ENCODE data around the gene KCNH8. TPM values are rescaled to one million over a fixed set of nuclear protein-coding genes. Genes with fewer than 3 reads are reported as not detected.

Gene KCNH8
- polyA plus RNA-seq, 3 donors, result 0.03 TPM; not detected in 2

GRCh38 chr3:19226479-19226878, 78.2 kb downstream of the KCNH8 start:
- H3K27me3 ChIP-seq (ENCODE audit: control insufficient read depth in 2 of 2, insufficient read depth in 2 of 2, low read length in 2 of 2), result no peaks in the 10 kb centered on the region
- TF ChIP-seq CTCF (IDR thresholded peaks at IDR 0.05), result no peak
- no peaks in the 10 kb centered on the region for H4K20me1 ChIP-seq (ENCODE audit: insufficient read depth, low read length)
- Mint-ChIP-seq H3K36me3 (no peaks in the 10 kb centered on the region), H3K4me1 (peaks cover 5% of the 10 kb centered on the region), H3K27ac (no peak overlapping the region), H3K4me3 (no peak overlapping the region), H3K27me3 (ENCODE audit: low read depth in 3 of 3) (no peaks in the 10 kb centered on the region), H3K9me3 (peaks cover 0 to 8% (median 0%) of the 10 kb centered on the region in 7 donors)
- H3K36me3 ChIP-seq (replicated peaks in 1 of 2; ENCODE audit: control insufficient read depth in 1 of 2, insufficient read depth in 2 of 2, low read length in 2 of 2), result no peaks in the 10 kb centered on the region
- H2AFZ ChIP-seq (ENCODE audit: insufficient read depth, low read depth, low read length, poor library complexity, severe bottlenecking), result no peak overlapping the region
- no peak overlapping the region for H3K4me2 ChIP-seq (replicated peaks; ENCODE audit: extremely low read depth, low read length, poor library complexity, severe bottlenecking)
- no CpG with 5 or more reads among the region's 2 CpGs for WGBS (ENCODE audit: insufficient coverage)
- no peak overlapping the region for H3K27ac ChIP-seq (ENCODE audit: low read depth in 1 of 2, low read length in 2 of 2)
- no peaks in the 10 kb centered on the region for H3K9me3 ChIP-seq (replicated peaks in 1 of 2; ENCODE audit: control insufficient read depth in 1 of 2, insufficient read depth in 1 of 2, low read length in 2 of 2)
- H3K4me3 ChIP-seq (replicated peaks in 1 of 3; ENCODE audit: low read depth in 2 of 3, low read length in 3 of 3), result no peak overlapping the region
- no peak overlapping the region for H3K9ac ChIP-seq (ENCODE audit: insufficient read depth, low read length, poor library complexity, severe bottlenecking)
- no peaks in the 10 kb centered on the region for H3K4me1 ChIP-seq (ENCODE audit: control insufficient read depth in 1 of 2, insufficient read depth in 2 of 2, low read length in 2 of 2)
- no peak for DNase-seq
- no peaks in the 10 kb centered on the region for H3K79me2 ChIP-seq (ENCODE audit: insufficient read depth, low read length)
- intact Hi-C loops (cut with micrococcal nuclease), result no loop called here

GRCh38 chr3:19228167-19228566, 79.9 kb downstream of the KCNH8 start:
- DNase-seq, result no peak
- no peaks in the 10 kb centered on the region for H3K4me1 ChIP-seq (ENCODE audit: control insufficient read depth in 1 of 2, insufficient read depth in 2 of 2, low read length in 2 of 2)
- TF ChIP-seq CTCF (IDR thresholded peaks at IDR 0.05), result no peak
- Mint-ChIP-seq H3K4me3 (no peak overlapping the region), H3K4me1 (peaks cover 5% of the 10 kb centered on the region), H3K36me3 (no peaks in the 10 kb centered on the region), H3K9me3 (peaks cover 0 to 8% (median 0%) of the 10 kb centered on the region in 7 donors), H3K27me3 (ENCODE audit: low read depth in 3 of 3) (no peaks in the 10 kb centered on the region), H3K27ac (no peak overlapping the region)
- no peak overlapping the region for H3K27ac ChIP-seq (ENCODE audit: low read depth in 1 of 2, low read length in 2 of 2)
- H3K9me3 ChIP-seq (replicated peaks in 1 of 2; ENCODE audit: control insufficient read depth in 1 of 2, insufficient read depth in 1 of 2, low read length in 2 of 2), result no peaks in the 10 kb centered on the region
- intact Hi-C loops (cut with micrococcal nuclease), result no loop called here
- no peaks in the 10 kb centered on the region for H3K79me2 ChIP-seq (ENCODE audit: insufficient read depth, low read length)
- no peaks in the 10 kb centered on the region for H3K36me3 ChIP-seq (replicated peaks in 1 of 2; ENCODE audit: control insufficient read depth in 1 of 2, insufficient read depth in 2 of 2, low read length in 2 of 2)
- H3K9ac ChIP-seq (ENCODE audit: insufficient read depth, low read length, poor library complexity, severe bottlenecking), result no peak overlapping the region
- H2AFZ ChIP-seq (ENCODE audit: insufficient read depth, low read depth, low read length, poor library complexity, severe bottlenecking), result no peak overlapping the region
- no peak overlapping the region for H3K4me2 ChIP-seq (replicated peaks; ENCODE audit: extremely low read depth, low read length, poor library complexity, severe bottlenecking)
- H3K4me3 ChIP-seq (replicated peaks in 1 of 3; ENCODE audit: low read depth in 2 of 3, low read length in 3 of 3), result no peak overlapping the region
- no CpG with 5 or more reads among the region's 3 CpGs for WGBS (ENCODE audit: insufficient coverage)
- H3K27me3 ChIP-seq (ENCODE audit: control insufficient read depth in 2 of 2, insufficient read depth in 2 of 2, low read length in 2 of 2), result no peaks in the 10 kb centered on the region
- H4K20me1 ChIP-seq (ENCODE audit: insufficient read depth, low read length), result no peaks in the 10 kb centered on the region
